Keratinocyte (primary cell): ENCODE measurements around the gene OR1I1. TPM values are rescaled to one million over a fixed set of nuclear protein-coding genes. Genes with fewer than 3 reads are reported as not detected.

Experiments used
- DNase-seq: peaks from one replicate; pipeline ENCODE4 v3.0.0-alpha.2; 2011; ENCODE audit warnings: low read depth, missing footprints, low spot score
- FAIRE-seq: peaks from 2 replicates; lab custom pipeline; 2011; peaks lifted over from hg19 to GRCh38; lab: Jason Lieb, UNC
- H2AFZ ChIP-seq: 2 replicates; pipeline ENCODE4 v1.6.0; 2012; ENCODE audit warnings: low read length, control low read depth, inconsistent platforms; ENCODE audit not compliant: control insufficient read depth
- H3K27ac ChIP-seq: 2 replicates; pipeline ENCODE4 v1.5.1; 2011; ENCODE audit warnings: low read length; ENCODE audit not compliant: control insufficient read depth, insufficient read depth
- H3K27me3 ChIP-seq: 3 replicates; pipeline ENCODE4 v1.6.0; 2011; ENCODE audit warnings: low read length; ENCODE audit not compliant: control insufficient read depth, insufficient read depth; ENCODE audit errors: extremely low read depth
- H3K36me3 ChIP-seq, 2 experiments: 2 replicates in 1 of 2; 3 replicates in 1 of 2; pipeline ENCODE4 v1.5.1; 2011; ENCODE audit warnings: low read length in 2 of 2, mild to moderate bottlenecking in 1 of 2; ENCODE audit not compliant: control insufficient read depth in 2 of 2, insufficient read depth in 2 of 2; ENCODE audit errors: extremely low read depth in 1 of 2
- H3K4me1 ChIP-seq: 3 replicates; pipeline ENCODE4 v1.5.1; 2011; ENCODE audit warnings: low read length; ENCODE audit not compliant: control insufficient read depth, insufficient read depth; ENCODE audit errors: extremely low read depth
- H3K4me2 ChIP-seq: 3 replicates; pipeline ENCODE4 v1.6.0; 2011; ENCODE audit warnings: low read depth, low read length; ENCODE audit not compliant: control insufficient read depth, insufficient read depth; ENCODE audit errors: extremely low read depth
- H3K4me3 ChIP-seq, 3 experiments: fragments of 200-600 bp in 1 of 3; sonication (generic) in 1 of 3; 2 replicates in 2 of 3; 3 replicates in 1 of 3; pipeline ENCODE4 v1.5.1; 2011 to 2016; ENCODE audit warnings: low read length in 3 of 3, mild to moderate bottlenecking in 3 of 3, control low read depth in 2 of 3, inconsistent platforms in 1 of 3, low read depth in 1 of 3, mixed read lengths in 1 of 3, mixed run types in 1 of 3, moderate library complexity in 1 of 3; ENCODE audit not compliant: control insufficient read depth in 2 of 3, insufficient read depth in 2 of 3; ENCODE audit errors: extremely low read depth in 1 of 3
- H3K79me2 ChIP-seq: 2 replicates; pipeline ENCODE4 v1.6.0; 2012; ENCODE audit warnings: low read length; ENCODE audit not compliant: control insufficient read depth, insufficient read depth
- H3K9ac ChIP-seq: 3 replicates; pipeline ENCODE4 v1.6.0; 2011; ENCODE audit warnings: low read length; ENCODE audit not compliant: control insufficient read depth, insufficient read depth; ENCODE audit errors: extremely low read depth
- H3K9me1 ChIP-seq: 3 replicates; pipeline ENCODE4 v1.6.0; 2011; ENCODE audit warnings: low read length; ENCODE audit not compliant: control insufficient read depth, insufficient read depth; ENCODE audit errors: extremely low read depth
- H3K9me3 ChIP-seq: 2 replicates; pipeline ENCODE4 v1.5.1; 2012; ENCODE audit warnings: low read depth, low read length; ENCODE audit not compliant: control insufficient read depth
- H4K20me1 ChIP-seq: 3 replicates; pipeline ENCODE4 v1.6.0; 2011; ENCODE audit warnings: low read length; ENCODE audit not compliant: control insufficient read depth, insufficient read depth; ENCODE audit errors: extremely low read depth
- EZH2 ChIP-seq: IDR thresholded peaks from one replicate; pipeline ENCODE4 v1.6.1; 2012; ENCODE audit warnings: inconsistent platforms, mild to moderate bottlenecking, low read length, moderate library complexity
- dilution Hi-C: fragments of 300-500 bp; cut with MboI; formaldehyde crosslinking; loops from one replicate; pipeline ENCODE4 v1.7.0; 2020; ENCODE audit warnings: low sequenced_read_pairs; ENCODE audit not compliant: extremely low pct_ligation_motif_present
- polyA plus RNA-seq, 5 experiments: library from polyadenylated mRNA; depleted of rRNA in 3 of 5; stranded (reverse) in 3 of 5; stranded (forward) in 1 of 5; unstranded in 1 of 5; fragments of >200 nt; gene quantifications; 1 replicate in 1 of 5; 2 replicates in 3 of 5; 3 replicates in 1 of 5; pipeline versions ENCODE4 v1.2.1 to v1.2.3, GENCODE V29; 2011 to 2012; ENCODE audit warnings: missing spikeins in 2 of 5, low read depth in 1 of 5, low replicate concordance in 1 of 5
- TF ChIP-seq, protein P1 (sequence below), 3 experiments: IDR thresholded peaks in 1 of 3; conservative IDR thresholded peaks in 1 of 3; optimal IDR thresholded peaks in 1 of 3; 2 replicates in 2 of 3; 3 replicates in 1 of 3; pipeline versions ENCODE3 to v1.5.1; 2011; ENCODE audit warnings: low read length in 3 of 3, mild to moderate bottlenecking in 3 of 3, moderate library complexity in 2 of 3, control low read depth in 1 of 3, inconsistent platforms in 1 of 3; ENCODE audit not compliant: insufficient read depth in 2 of 3; ENCODE audit errors: extremely low read depth in 1 of 3

Gene OR1I1
- polyA plus RNA-seq, 1 donor (not counting 4 experiments of a cell fraction or from before 2014, with no cell fraction given): not detected

DNA sequence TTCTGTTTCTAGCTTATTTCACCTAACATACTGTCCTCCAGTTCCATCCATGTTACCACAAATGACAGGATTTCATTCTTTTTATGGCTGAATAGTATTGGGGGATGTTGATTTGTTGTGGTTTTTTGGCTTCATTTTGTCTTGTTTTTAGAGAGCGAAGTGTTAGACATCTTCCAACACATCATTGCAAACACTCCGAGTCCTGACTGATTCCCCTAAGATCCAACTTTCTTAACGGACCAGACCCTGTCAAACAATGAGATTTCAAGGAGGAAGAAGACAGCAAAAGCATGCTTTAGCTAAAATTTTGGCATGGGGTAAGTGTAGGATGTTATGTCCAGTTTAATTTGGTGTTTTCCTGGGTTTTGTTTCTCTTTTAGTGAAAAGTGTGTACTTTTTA, 36.5 kb upstream of the OR1I1 start:
- Histone ChIP-seq H3K9me1 (no peaks in the 10 kb centered on the region), H3K9me3 (no peaks in the 10 kb centered on the region), H3K27me3 (no peaks in the 10 kb centered on the region), H3K4me3 (no peak overlapping the region), H4K20me1 (no peaks in the 10 kb centered on the region), H3K36me3 (no peaks in the 10 kb centered on the region), H3K9ac (no peak overlapping the region), H3K27ac (no peak overlapping the region), H2AFZ (no peak overlapping the region), H3K4me2 (no peak overlapping the region), H3K79me2 (no peaks in the 10 kb centered on the region), H3K4me1 (peaks cover 8% of the 10 kb centered on the region)
- FAIRE-seq (no peak), DNase-seq (no peak)
- no peak for TF ChIP-seq EZH2
- TF ChIP-seq, protein P1, sequence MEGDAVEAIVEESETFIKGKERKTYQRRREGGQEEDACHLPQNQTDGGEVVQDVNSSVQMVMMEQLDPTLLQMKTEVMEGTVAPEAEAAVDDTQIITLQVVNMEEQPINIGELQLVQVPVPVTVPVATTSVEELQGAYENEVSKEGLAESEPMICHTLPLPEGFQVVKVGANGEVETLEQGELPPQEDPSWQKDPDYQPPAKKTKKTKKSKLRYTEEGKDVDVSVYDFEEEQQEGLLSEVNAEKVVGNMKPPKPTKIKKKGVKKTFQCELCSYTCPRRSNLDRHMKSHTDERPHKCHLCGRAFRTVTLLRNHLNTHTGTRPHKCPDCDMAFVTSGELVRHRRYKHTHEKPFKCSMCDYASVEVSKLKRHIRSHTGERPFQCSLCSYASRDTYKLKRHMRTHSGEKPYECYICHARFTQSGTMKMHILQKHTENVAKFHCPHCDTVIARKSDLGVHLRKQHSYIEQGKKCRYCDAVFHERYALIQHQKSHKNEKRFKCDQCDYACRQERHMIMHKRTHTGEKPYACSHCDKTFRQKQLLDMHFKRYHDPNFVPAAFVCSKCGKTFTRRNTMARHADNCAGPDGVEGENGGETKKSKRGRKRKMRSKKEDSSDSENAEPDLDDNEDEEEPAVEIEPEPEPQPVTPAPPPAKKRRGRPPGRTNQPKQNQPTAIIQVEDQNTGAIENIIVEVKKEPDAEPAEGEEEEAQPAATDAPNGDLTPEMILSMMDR (optimal IDR thresholded peaks at IDR 0.05 in 1 of 3, IDR thresholded peaks at IDR 0.05 in 1 of 3, conservative IDR thresholded peaks at IDR 0.05 in 1 of 3; ENCODE audit: extremely low read depth in 1 of 3, insufficient read depth in 2 of 3, low read length in 3 of 3): no peak
- dilution Hi-C loops: no loop called here

DNA sequence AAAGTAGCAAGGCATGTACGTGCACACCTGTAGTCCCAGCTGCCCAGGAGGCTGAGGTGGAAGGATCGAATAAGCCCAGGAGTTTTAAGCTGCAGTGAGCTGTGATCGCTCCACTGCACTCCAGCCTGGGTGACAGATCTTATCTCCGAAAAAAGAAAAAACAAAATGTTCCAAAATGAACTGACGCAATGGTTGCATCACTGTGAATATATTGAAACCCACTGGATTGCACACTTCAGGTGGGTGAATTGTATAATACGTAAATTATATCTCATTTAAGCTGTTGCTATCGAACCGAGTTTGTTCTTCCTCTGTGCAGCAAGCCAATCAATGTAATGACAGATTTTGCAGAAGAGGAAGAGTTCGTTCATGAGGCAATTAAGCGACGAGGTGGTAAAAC, 34.3 kb upstream of the OR1I1 start:
- dilution Hi-C loops: no loop called here

More for the DNA sequence above, 34.3 kb upstream of the OR1I1 start:
- Histone ChIP-seq H3K27ac (no peak overlapping the region), H3K4me1 (peaks cover 8% of the 10 kb centered on the region), H3K79me2 (no peaks in the 10 kb centered on the region), H4K20me1 (no peaks in the 10 kb centered on the region), H3K27me3 (no peaks in the 10 kb centered on the region), H3K9me3 (no peaks in the 10 kb centered on the region), H3K4me3 (no peak overlapping the region), H3K9me1 (no peaks in the 10 kb centered on the region), H3K9ac (no peak overlapping the region), H3K4me2 (no peak overlapping the region), H2AFZ (no peak overlapping the region), H3K36me3 (peaks cover 0 to 2% of the 10 kb centered on the region in 2 experiments)
- FAIRE-seq: no peak
- no peak for TF ChIP-seq EZH2
- TF ChIP-seq, protein P1 (optimal IDR thresholded peaks at IDR 0.05 in 1 of 3, IDR thresholded peaks at IDR 0.05 in 1 of 3, conservative IDR thresholded peaks at IDR 0.05 in 1 of 3; ENCODE audit: extremely low read depth in 1 of 3, insufficient read depth in 2 of 3, low read length in 3 of 3): no peak
- no peak for DNase-seq
